ENCODE data around the gene PGLYRP2. TPM values are rescaled to one million over a fixed set of nuclear protein-coding genes. Genes with fewer than 3 reads are reported as not detected.

Gene PGLYRP2
- polyA plus RNA-seq, 1 donor from 2014 or later: not detected

- H3K79me2 ChIP-seq (replicated peaks; ENCODE audit: insufficient read depth, low read length): no peaks in the 10 kb centered on the region
- no peaks in the 10 kb centered on the region for H3K36me3 ChIP-seq (ENCODE audit: insufficient read depth, low read length)
- no peak overlapping the region for H3K27ac ChIP-seq (ENCODE audit: low read length)
- no peaks in the 10 kb centered on the region for H3K27me3 ChIP-seq (ENCODE audit: insufficient read depth, low read depth, low read length)
- H3K4me3 ChIP-seq (ENCODE audit: low read length): no peak overlapping the region
- no peak overlapping the region for H3K9ac ChIP-seq (ENCODE audit: low read length)
- H3K9me2 ChIP-seq (ENCODE audit: insufficient read depth, low read length): no peaks in the 10 kb centered on the region
- TF ChIP-seq EZH2 (IDR thresholded peaks at IDR 0.05; ENCODE audit: borderline replicate concordance, insufficient read depth, low read length, poor library complexity, severe bottlenecking): no peak
- TF ChIP-seq POLR2AphosphoS5 (IDR thresholded peaks at IDR 0.05): no peak
- TF ChIP-seq MXI1 (conservative IDR thresholded peaks at IDR 0.05; ENCODE audit: poor library complexity, severe bottlenecking): no peak
- TF ChIP-seq EP300 (conservative IDR thresholded peaks at IDR 0.05; ENCODE audit: poor library complexity, severe bottlenecking): no peak
- TF ChIP-seq, protein P1, sequence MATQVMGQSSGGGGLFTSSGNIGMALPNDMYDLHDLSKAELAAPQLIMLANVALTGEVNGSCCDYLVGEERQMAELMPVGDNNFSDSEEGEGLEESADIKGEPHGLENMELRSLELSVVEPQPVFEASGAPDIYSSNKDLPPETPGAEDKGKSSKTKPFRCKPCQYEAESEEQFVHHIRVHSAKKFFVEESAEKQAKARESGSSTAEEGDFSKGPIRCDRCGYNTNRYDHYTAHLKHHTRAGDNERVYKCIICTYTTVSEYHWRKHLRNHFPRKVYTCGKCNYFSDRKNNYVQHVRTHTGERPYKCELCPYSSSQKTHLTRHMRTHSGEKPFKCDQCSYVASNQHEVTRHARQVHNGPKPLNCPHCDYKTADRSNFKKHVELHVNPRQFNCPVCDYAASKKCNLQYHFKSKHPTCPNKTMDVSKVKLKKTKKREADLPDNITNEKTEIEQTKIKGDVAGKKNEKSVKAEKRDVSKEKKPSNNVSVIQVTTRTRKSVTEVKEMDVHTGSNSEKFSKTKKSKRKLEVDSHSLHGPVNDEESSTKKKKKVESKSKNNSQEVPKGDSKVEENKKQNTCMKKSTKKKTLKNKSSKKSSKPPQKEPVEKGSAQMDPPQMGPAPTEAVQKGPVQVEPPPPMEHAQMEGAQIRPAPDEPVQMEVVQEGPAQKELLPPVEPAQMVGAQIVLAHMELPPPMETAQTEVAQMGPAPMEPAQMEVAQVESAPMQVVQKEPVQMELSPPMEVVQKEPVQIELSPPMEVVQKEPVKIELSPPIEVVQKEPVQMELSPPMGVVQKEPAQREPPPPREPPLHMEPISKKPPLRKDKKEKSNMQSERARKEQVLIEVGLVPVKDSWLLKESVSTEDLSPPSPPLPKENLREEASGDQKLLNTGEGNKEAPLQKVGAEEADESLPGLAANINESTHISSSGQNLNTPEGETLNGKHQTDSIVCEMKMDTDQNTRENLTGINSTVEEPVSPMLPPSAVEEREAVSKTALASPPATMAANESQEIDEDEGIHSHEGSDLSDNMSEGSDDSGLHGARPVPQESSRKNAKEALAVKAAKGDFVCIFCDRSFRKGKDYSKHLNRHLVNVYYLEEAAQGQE (IDR thresholded peaks at IDR 0.05; ENCODE audit: borderline replicate concordance): no peak
- no peak for TF ChIP-seq SMC3 (conservative IDR thresholded peaks at IDR 0.05; ENCODE audit: poor library complexity)
- no peak for TF ChIP-seq CTCF (IDR thresholded peaks at IDR 0.05; ENCODE audit: poor library complexity, severe bottlenecking)
- no peak for TF ChIP-seq TAF1 (IDR thresholded peaks at IDR 0.05; ENCODE audit: low read depth)
- no peak for TF ChIP-seq RAD21 (conservative IDR thresholded peaks at IDR 0.05)
- H2AFZ ChIP-seq (ENCODE audit: low read depth, low read length): no peak overlapping the region
- H3K4me2 ChIP-seq (ENCODE audit: low read length): no peak overlapping the region
- no peaks in the 10 kb centered on the region for H3F3A ChIP-seq (ENCODE audit: insufficient read depth, low read length, poor library complexity, severe bottlenecking)
- H4K20me1 ChIP-seq (ENCODE audit: insufficient read depth): no peaks in the 10 kb centered on the region
- no peaks in the 10 kb centered on the region for H3K9me3 ChIP-seq (ENCODE audit: low read length)
These were observed 40.1 kb downstream of the PGLYRP2 start for GRCh38 chr19:15439078-15439799.

- no peak overlapping the region for H2AFZ ChIP-seq (ENCODE audit: low read depth, low read length)
- no peaks in the 10 kb centered on the region for H3F3A ChIP-seq (ENCODE audit: insufficient read depth, low read length, poor library complexity, severe bottlenecking)
- no peaks in the 10 kb centered on the region for H3K36me3 ChIP-seq (ENCODE audit: insufficient read depth, low read length)
- no peak overlapping the region for H3K4me3 ChIP-seq (ENCODE audit: low read length)
- H3K9me2 ChIP-seq (ENCODE audit: insufficient read depth, low read length): no peaks in the 10 kb centered on the region
- no peaks in the 10 kb centered on the region for H4K20me1 ChIP-seq (ENCODE audit: insufficient read depth)
- TF ChIP-seq POLR2AphosphoS5 (IDR thresholded peaks at IDR 0.05): no peak
- TF ChIP-seq CTCF (IDR thresholded peaks at IDR 0.05; ENCODE audit: poor library complexity, severe bottlenecking): no peak
- no peak for TF ChIP-seq EZH2 (IDR thresholded peaks at IDR 0.05; ENCODE audit: borderline replicate concordance, insufficient read depth, low read length, poor library complexity, severe bottlenecking)
- no peak for TF ChIP-seq SMC3 (conservative IDR thresholded peaks at IDR 0.05; ENCODE audit: poor library complexity)
- TF ChIP-seq EP300 (conservative IDR thresholded peaks at IDR 0.05; ENCODE audit: poor library complexity, severe bottlenecking): no peak
- TF ChIP-seq RAD21 (conservative IDR thresholded peaks at IDR 0.05): no peak
- TF ChIP-seq TAF1 (IDR thresholded peaks at IDR 0.05; ENCODE audit: low read depth): no peak
- no peak for TF ChIP-seq MXI1 (conservative IDR thresholded peaks at IDR 0.05; ENCODE audit: poor library complexity, severe bottlenecking)
- TF ChIP-seq, protein P1 (IDR thresholded peaks at IDR 0.05; ENCODE audit: borderline replicate concordance): no peak
- H3K9ac ChIP-seq (ENCODE audit: low read length): no peak overlapping the region
- H3K27me3 ChIP-seq (ENCODE audit: insufficient read depth, low read depth, low read length): no peaks in the 10 kb centered on the region
- H3K4me2 ChIP-seq (ENCODE audit: low read length): no peak overlapping the region
- H3K27ac ChIP-seq (ENCODE audit: low read length): no peak overlapping the region
- no peaks in the 10 kb centered on the region for H3K79me2 ChIP-seq (replicated peaks; ENCODE audit: insufficient read depth, low read length)
- H3K9me3 ChIP-seq (ENCODE audit: low read length): no peaks in the 10 kb centered on the region
These were observed 40.7 kb downstream of the PGLYRP2 start for GRCh38 chr19:15438577-15438976.
